GM12878 (cell line): Measurements from ENCODE around the gene ACBD5. TPM values are rescaled to one million over a fixed set of nuclear protein-coding genes. Genes with fewer than 3 reads are reported as not detected.
A peak's percentile ranks its signal among the peaks of the same experiment; 100 is the strongest.

Source experiments
- BMI1 ChIP-seq: fragments of 450-650 bp; IDR thresholded peaks from 2 replicates; pipeline ENCODE4 v1.6.1; 2016; ENCODE audit warnings: mild to moderate bottlenecking, moderate library complexity, borderline replicate concordance
- CBFB ChIP-seq: IDR thresholded peaks from 2 replicates; pipeline ENCODE4 v1.6.1; 2016; ENCODE audit warnings: antibody characterized with exemption, low read depth
- CHD2 ChIP-seq: IDR thresholded peaks from 2 replicates; pipeline ENCODE4 v1.6.1; 2011; ENCODE audit warnings: low read depth, low read length, improper control_type of control experiment, borderline replicate concordance
- EGR1 ChIP-seq, 2 experiments: IDR thresholded peaks; 1 replicate in 1 of 2; 2 replicates in 1 of 2; pipeline ENCODE4 v1.6.1; 2011 to 2012; ENCODE audit warnings: low read depth in 2 of 2, low read length in 2 of 2, borderline replicate concordance in 1 of 2, mild to moderate bottlenecking in 1 of 2, moderate library complexity in 1 of 2
- GATAD2B ChIP-seq: fragments of 450-650 bp; conservative IDR thresholded peaks from 2 replicates; pipeline ENCODE4 v1.6.1; 2017; ENCODE audit warnings: low read depth, mild to moderate bottlenecking, moderate library complexity
- IKZF1 ChIP-seq: fragments of 450-650 bp; conservative IDR thresholded peaks from 2 replicates; pipeline ENCODE4 v1.6.1; 2017; ENCODE audit warnings: antibody characterized with exemption, mild to moderate bottlenecking
- IKZF2 ChIP-seq, 2 experiments: fragments of 450-650 bp; IDR thresholded peaks; 2 replicates each; pipeline ENCODE4 v1.6.1; 2017; ENCODE audit warnings: mild to moderate bottlenecking in 2 of 2, moderate library complexity in 2 of 2
- IRF4 ChIP-seq: IDR thresholded peaks from 2 replicates; pipeline ENCODE4 v1.6.1; 2011; ENCODE audit warnings: low read depth, low read length
- POU2F2 ChIP-seq: IDR thresholded peaks from 3 replicates; pipeline ENCODE4 v1.6.1; 2011; ENCODE audit warnings: low read depth, mild to moderate bottlenecking, low read length, borderline replicate concordance
- RAD51 ChIP-seq: fragments of 450-650 bp; IDR thresholded peaks from 2 replicates; pipeline ENCODE4 v1.6.1; 2016; ENCODE audit warnings: moderate library complexity, mild to moderate bottlenecking, inconsistent platforms
- RELA ChIP-seq: fragments of 450-650 bp; IDR thresholded peaks from 2 replicates; pipeline ENCODE4 v1.8.0; 2014; ENCODE audit warnings: borderline replicate concordance; ENCODE audit not compliant: partially characterized antibody
- RUNX3 ChIP-seq: IDR thresholded peaks from 2 replicates; pipeline ENCODE4 v1.6.1; 2012; ENCODE audit warnings: low read length, inconsistent platforms
- SMAD5 ChIP-seq: IDR thresholded peaks from 2 replicates; pipeline ENCODE4 v1.6.1; 2016; ENCODE audit warnings: antibody characterized with exemption, low read depth
- SPI1 ChIP-seq: IDR thresholded peaks from 2 replicates; pipeline ENCODE4 v1.6.1; 2011; ENCODE audit warnings: low read depth, mild to moderate bottlenecking, low read length, moderate library complexity, borderline replicate concordance; ENCODE audit not compliant: insufficient read depth
- STAT3 ChIP-seq: IDR thresholded peaks from 2 replicates; pipeline ENCODE4 v1.6.1; 2011; ENCODE audit warnings: low read depth, low read length, improper control_type of control experiment
- TBL1XR1 ChIP-seq: IDR thresholded peaks from 2 replicates; pipeline ENCODE4 v1.6.1; 2012; ENCODE audit warnings: low read depth, low read length, improper control_type of control experiment
- ZNF622 ChIP-seq: fragments of 450-650 bp; IDR thresholded peaks from 2 replicates; pipeline ENCODE4 v1.6.1; 2017; ENCODE audit warnings: mild to moderate bottlenecking, inconsistent platforms
- ZSCAN29 ChIP-seq: fragments of 450-650 bp; IDR thresholded peaks from 2 replicates; pipeline ENCODE4 v1.6.1; 2017; ENCODE audit warnings: mild to moderate bottlenecking, moderate library complexity
- polyA plus RNA-seq, 11 experiments: library from polyadenylated mRNA; depleted of rRNA in 4 of 11; unstranded in 6 of 11; stranded (reverse) in 5 of 11; fragments of >200 nt; fragmentation: Nextera tagmentation in 4 of 11; fragmentation: Illumina TruSeq in 1 of 11; extraction: Ambion mirVana in 4 of 11; extraction: Trizol in 1 of 11; gene quantifications; 1 replicate in 1 of 11; 2 replicates in 10 of 11; pipeline versions ENCODE4 v1.2.1 to v1.2.3, GENCODE V29; 2011 to 2016; ENCODE audit warnings: inconsistent platforms in 2 of 11, missing spikeins in 2 of 11, low read depth in 1 of 11
- total RNA-seq, 4 experiments: library from RNA; depleted of rRNA in 3 of 4; stranded (reverse); fragments of >200 nt in 3 of 4; fragmentation: Illumina TruSeq in 1 of 4; extraction: Trizol in 1 of 4; gene quantifications; 2 replicates each; pipeline versions ENCODE4 v1.2.1 to v1.2.3, GENCODE V29; 2013 to 2021
- TF ChIP-seq, protein P1 (sequence below): fragments of 450-650 bp; IDR thresholded peaks from 2 replicates; pipeline ENCODE4 v1.6.1; 2017; ENCODE audit warnings: mild to moderate bottlenecking, moderate library complexity
- TF ChIP-seq, protein P2 (sequence below): fragments of 450-650 bp; IDR thresholded peaks from 2 replicates; pipeline ENCODE4 v1.6.1; 2017; ENCODE audit warnings: mild to moderate bottlenecking, low read depth, inconsistent platforms; ENCODE audit not compliant: poor library complexity, severe bottlenecking
- TF ChIP-seq, protein P3 (sequence below): fragments of 450-650 bp; IDR thresholded peaks from 2 replicates; pipeline ENCODE4 v1.6.1; 2017; ENCODE audit warnings: mild to moderate bottlenecking

ACBD5 gene
- total and polyA plus RNA-seq, 10 of the 15 experiments (the other 5 are each of a cell fraction or from before 2014, with no cell fraction given), result 2.4 to 22.3 (median 12.4) TPM

DNA sequence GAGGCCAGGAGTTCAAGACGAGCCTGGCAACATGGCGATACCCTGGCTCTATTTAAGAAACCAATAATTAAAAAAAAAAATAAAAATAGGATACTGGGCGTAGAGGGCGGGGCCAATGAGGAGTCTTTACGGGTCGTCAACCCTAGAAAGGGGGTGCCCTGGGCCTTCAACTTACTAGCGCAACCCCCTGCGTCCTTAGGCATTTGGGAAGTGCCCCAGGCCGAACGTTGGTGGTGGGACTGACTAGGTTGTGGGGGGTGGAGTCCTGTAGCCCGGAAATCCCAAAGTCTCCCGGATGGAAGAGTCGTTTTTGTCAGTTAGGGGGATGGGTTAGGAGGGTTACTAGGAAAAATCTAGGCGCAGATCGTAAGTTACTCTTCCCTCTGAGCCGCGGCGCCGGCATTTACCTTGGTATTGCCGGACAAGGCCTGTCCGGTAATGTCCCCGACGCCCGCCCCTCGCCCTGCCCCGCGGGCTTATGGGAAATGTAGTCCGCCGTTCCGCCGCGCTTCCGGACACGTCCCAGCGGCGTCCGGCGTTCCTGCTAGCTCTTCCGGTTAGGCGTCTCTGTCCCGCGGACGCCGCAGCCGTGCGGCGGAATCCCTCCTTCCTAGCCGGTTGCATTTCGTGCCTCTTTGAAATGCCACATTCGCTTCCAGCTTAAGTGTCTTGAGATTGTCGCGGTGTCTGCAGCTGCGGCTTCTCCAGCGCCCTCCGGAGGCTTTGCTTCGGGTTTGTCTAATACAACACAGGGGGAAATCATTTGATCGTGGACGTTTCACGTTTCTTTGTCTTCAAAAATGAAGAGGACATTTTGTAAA, 1.3 kb upstream of the ACBD5 start (continued):
- TF ChIP-seq, protein P1, sequence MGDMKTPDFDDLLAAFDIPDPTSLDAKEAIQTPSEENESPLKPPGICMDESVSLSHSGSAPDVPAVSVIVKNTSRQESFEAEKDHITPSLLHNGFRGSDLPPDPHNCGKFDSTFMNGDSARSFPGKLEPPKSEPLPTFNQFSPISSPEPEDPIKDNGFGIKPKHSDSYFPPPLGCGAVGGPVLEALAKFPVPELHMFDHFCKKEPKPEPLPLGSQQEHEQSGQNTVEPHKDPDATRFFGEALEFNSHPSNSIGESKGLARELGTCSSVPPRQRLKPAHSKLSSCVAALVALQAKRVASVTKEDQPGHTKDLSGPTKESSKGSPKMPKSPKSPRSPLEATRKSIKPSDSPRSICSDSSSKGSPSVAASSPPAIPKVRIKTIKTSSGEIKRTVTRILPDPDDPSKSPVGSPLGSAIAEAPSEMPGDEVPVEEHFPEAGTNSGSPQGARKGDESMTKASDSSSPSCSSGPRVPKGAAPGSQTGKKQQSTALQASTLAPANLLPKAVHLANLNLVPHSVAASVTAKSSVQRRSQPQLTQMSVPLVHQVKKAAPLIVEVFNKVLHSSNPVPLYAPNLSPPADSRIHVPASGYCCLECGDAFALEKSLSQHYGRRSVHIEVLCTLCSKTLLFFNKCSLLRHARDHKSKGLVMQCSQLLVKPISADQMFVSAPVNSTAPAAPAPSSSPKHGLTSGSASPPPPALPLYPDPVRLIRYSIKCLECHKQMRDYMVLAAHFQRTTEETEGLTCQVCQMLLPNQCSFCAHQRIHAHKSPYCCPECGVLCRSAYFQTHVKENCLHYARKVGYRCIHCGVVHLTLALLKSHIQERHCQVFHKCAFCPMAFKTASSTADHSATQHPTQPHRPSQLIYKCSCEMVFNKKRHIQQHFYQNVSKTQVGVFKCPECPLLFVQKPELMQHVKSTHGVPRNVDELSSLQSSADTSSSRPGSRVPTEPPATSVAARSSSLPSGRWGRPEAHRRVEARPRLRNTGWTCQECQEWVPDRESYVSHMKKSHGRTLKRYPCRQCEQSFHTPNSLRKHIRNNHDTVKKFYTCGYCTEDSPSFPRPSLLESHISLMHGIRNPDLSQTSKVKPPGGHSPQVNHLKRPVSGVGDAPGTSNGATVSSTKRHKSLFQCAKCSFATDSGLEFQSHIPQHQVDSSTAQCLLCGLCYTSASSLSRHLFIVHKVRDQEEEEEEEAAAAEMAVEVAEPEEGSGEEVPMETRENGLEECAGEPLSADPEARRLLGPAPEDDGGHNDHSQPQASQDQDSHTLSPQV, result peak; percentile 81; the same call in 1 of the 2 replicates
- no peak for TF ChIP-seq BMI1
- no peak for TF ChIP-seq STAT3
- 0 out of 2 replicates have a peak, but pooled peaks have one; percentile 36 for TF ChIP-seq CHD2
- peak; percentile 23 for TF ChIP-seq RELA
- TF ChIP-seq POU2F2, result peak; percentile 91
- TF ChIP-seq IKZF2 (IDR thresholded peaks at IDR 0.05), result peak; percentile 53; a peak in 3 of 4 replicates
- TF ChIP-seq RAD51, result no peak
- peak; percentile 71; the same call in 1 of the 2 replicates for TF ChIP-seq CBFB
- TF ChIP-seq ZNF622, result no peak
- peak in 1 of 2 experiments; percentile 21; a peak in 1 of 3 replicates for TF ChIP-seq EGR1 (IDR thresholded peaks at IDR 0.05; ENCODE audit: borderline replicate concordance in 1 of 2, low read depth in 2 of 2, low read length in 2 of 2)
- TF ChIP-seq, protein P2, sequence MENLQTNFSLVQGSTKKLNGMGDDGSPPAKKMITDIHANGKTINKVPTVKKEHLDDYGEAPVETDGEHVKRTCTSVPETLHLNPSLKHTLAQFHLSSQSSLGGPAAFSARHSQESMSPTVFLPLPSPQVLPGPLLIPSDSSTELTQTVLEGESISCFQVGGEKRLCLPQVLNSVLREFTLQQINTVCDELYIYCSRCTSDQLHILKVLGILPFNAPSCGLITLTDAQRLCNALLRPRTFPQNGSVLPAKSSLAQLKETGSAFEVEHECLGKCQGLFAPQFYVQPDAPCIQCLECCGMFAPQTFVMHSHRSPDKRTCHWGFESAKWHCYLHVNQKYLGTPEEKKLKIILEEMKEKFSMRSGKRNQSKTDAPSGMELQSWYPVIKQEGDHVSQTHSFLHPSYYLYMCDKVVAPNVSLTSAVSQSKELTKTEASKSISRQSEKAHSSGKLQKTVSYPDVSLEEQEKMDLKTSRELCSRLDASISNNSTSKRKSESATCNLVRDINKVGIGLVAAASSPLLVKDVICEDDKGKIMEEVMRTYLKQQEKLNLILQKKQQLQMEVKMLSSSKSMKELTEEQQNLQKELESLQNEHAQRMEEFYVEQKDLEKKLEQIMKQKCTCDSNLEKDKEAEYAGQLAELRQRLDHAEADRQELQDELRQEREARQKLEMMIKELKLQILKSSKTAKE, result no peak
- TF ChIP-seq IKZF1, result peak; percentile 91
- peak; percentile 74 for TF ChIP-seq RUNX3
- TF ChIP-seq ZSCAN29, result no peak
- TF ChIP-seq, protein P3, sequence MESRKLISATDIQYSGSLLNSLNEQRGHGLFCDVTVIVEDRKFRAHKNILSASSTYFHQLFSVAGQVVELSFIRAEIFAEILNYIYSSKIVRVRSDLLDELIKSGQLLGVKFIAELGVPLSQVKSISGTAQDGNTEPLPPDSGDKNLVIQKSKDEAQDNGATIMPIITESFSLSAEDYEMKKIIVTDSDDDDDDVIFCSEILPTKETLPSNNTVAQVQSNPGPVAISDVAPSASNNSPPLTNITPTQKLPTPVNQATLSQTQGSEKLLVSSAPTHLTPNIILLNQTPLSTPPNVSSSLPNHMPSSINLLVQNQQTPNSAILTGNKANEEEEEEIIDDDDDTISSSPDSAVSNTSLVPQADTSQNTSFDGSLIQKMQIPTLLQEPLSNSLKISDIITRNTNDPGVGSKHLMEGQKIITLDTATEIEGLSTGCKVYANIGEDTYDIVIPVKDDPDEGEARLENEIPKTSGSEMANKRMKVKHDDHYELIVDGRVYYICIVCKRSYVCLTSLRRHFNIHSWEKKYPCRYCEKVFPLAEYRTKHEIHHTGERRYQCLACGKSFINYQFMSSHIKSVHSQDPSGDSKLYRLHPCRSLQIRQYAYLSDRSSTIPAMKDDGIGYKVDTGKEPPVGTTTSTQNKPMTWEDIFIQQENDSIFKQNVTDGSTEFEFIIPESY, result no peak
- TF ChIP-seq IRF4, result peak; percentile 18; the same call in 1 of the 2 replicates
- peak; percentile 88 for TF ChIP-seq SMAD5
- peak; percentile 68 for TF ChIP-seq GATAD2B
- no peak for TF ChIP-seq TBL1XR1
- peak; percentile 26; the same call in 1 of the 2 replicates for TF ChIP-seq SPI1
